ENCODE measurements around the gene CPSF7.
"Not testable (repeated sequence)": the region's sequence is repeated elsewhere in the genome, so short reads cannot be mapped to it uniquely, and the experiment has no call there.

Gene CPSF7, protein sequence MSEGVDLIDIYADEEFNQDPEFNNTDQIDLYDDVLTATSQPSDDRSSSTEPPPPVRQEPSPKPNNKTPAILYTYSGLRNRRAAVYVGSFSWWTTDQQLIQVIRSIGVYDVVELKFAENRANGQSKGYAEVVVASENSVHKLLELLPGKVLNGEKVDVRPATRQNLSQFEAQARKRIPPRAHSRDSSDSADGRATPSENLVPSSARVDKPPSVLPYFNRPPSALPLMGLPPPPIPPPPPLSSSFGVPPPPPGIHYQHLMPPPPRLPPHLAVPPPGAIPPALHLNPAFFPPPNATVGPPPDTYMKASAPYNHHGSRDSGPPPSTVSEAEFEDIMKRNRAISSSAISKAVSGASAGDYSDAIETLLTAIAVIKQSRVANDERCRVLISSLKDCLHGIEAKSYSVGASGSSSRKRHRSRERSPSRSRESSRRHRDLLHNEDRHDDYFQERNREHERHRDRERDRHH

DNA sequence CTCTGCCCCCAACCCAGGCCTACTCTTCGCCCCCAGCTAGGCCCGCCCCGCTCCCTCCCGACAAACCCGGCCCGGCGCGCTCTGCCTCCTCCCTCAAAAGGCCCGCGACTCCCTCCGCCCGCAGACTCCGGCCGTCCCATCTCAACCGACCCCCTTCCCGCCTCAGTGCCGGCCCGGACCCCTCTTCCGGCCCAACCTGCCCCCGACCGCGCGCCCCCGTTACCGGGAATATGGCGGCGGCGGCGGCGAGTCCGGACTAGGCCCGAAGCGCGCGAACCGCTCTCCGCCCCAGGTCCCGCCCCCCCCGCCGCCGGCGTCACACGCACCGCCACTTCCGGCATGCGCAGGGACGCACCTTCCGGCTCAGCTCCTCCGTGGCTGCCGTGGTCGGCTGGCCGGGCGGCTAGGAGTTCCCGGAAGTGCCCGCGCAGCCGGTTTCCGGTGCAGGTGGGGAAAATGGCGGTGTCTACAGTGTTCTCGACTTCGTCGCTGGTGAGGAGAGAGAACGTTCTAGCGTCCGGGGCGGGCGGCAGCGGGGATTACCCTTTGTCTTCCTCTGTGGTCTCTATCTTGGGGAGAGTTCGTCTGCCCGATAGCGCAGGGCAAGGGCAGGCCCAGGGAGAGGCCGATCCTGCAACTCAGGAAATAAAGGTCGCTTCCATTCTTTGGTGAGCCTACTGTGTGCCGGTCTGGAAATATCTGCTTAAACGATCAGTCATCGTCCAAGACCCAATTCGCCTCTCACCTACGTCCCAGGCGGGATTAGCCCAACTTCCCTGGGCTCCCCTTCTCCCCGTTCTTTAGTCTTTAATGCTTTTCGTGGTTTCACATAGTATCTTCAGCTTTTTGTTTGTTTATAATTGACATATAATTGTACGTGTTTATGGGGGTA is at the start of gene CPSF7, which contains the start of gene SDHAF2:
Gene CPSF7 (minus strand): TSS at position 285 of the 892 bp plus-strand sequence. CDS start 740 bp downstream, outside the sequence.
Gene SDHAF2 (plus strand): TSS at position 434 of the 892 bp plus-strand sequence. CDS start 23 bp downstream, at position 457.
- DNase-seq, result peak; percentile 97

DNA sequence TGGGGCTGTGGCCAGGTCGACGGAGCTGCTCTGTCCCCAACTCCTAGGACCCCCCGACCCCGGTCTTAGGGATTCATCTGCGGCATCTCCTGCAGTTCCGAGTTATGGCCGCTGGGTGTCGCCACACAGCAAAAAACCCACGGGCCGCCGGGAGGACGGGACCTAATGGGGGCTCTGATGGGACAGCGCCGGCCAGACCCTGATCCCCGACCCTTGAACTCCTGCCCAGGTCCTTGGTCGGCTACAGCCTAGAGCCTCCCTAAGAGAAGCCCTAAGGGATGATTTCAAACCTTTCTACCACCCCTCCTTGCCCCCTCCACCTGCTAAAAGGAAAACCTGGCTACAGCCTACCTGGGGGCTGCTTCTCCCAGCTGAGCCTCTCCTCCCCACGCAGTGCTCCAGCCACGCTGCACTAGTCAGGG is 48.0 kb upstream of the CPSF7 start:
- peak; percentile 26 for DNase-seq

DNA sequence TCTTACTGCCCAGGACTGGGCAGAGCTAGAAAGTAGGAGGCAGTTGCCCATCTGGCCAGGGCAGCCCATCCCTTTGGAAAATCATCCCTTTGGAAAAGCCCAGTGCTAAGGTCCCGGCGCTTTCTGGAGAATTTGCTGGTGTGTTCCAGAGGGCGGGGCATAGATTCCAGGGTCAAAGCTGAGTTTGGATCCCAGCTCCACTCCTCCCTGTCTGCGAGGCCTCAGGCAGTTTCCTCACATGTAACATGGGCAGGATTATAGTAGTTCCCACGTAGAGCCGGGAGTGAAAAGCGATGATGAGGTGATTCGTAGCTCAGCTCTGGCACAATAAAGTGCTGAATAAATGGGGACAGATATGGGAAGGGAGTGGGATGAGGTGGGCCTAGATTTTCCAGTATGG is 47.4 kb upstream of the CPSF7 start:
- no peak for DNase-seq

DNA sequence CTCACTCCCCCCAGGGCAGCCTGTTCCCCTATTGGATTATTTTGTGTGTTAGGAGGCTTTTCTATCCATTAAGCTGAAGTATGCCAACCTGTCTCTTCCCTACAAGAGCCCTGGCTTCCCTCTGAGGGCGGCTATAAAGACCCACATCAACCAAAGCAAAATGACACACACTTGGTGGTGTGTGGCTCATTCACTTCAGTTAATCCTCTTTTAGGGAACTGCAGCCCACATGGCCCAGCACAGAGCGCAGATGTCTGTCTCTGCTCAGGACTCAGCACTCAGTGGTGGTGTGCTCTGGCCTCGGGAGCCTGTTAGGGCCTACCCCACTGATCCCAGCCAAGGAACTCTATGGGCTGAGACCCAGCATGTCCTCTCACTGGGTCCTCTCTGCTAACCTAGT is 46.6 kb upstream of the CPSF7 start:
- no peak for DNase-seq

DNA sequence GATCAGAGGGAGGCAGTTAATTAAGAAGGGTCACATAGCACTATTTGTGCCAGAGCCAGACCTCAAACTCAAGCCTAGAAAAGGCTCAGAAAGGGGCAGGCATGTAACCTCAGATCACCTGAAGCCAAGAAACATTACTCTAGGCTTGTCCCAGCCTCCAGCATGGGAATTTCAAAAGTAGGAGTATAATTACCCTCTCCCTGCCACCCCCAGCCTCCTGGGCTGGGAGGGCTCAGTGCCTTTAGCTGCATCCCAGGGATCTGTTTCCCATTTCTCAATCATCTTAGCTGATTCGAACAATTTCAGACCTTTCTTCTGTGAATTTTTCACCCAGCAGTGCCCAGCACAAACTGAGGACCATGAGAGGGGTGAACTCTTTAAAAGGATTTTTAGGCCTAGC is 45.7 kb upstream of the CPSF7 start:
- no peak for DNase-seq

DNA sequence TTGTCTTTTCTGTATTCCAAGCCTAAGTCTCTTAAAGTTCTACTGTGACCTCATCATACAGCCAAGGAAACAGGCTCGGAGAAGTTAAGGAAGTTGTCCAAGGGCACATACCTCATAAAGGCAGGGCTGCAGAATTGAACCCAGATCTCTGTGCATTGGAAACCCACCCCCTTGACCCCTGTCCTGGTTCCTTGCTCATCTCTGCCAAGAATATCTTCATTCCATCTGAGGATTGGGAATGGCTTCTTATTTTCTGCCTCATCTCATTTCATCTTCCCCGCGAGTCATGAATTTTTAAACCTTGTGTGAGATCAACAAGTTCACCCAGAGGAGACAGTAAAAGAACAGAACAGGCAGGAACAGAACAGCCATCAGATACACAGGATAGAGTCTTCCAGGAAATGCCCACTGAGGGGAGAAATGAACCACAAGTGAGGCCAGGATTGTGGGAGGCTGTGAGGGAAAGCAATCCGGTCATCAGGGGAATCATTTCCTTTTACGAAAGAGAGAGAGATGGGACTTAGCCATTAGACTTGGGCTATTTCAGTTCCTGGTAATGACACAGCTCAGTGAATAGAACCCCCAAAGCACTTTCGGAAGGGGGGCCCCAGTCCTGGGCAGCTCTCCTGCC is 44.4 kb upstream of the CPSF7 start:
- no peak for DNase-seq

DNA sequence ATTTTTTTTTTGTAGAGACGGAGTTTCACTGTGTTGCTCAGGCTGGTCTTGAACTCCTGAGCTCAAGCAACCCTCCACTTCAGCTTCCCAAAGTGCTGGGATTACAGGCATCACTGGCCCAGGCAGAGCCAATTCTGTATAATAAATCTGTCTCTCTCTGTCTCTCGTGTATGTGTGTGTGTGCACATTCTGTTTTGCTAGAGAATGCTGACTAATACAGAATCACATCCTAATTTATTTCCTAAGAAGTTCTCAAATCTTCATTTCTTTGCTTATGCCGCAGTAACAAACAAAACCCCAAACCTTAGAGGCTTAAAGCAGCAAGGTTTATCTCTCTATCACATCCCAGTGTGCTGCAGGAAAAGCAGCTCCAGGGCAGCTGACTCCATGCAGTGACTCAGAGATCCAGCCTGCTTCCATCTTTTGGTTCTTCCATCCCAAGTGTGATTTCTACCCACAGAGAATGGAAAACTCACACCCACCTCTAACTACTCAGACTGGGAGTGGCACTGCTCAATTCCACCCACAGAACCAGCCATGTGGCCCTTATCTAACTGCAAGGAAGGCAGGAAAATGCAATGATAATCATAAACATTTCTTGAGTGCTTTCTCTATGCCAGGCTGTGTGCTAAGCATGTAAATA is 43.7 kb upstream of the CPSF7 start:
- DNase-seq, result no peak

DNA sequence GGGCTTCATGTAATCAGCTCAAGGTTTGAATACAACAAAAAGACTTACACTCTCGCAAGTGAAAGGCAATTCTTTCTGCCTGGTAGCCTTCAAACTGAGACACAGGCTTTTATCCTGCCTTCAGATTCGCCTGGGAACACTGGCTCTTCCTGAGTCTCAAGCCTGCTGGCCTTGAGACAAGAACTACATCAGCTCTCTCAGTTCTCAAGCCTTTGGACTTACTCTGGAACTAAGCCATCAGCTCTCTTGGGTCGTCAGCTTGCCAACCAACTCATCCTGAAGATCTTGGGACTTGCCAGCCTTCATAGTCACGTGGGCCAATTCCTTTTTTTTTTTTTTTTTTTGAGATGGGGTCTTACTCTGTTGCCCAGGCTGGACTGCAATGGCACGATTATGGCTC is 43.1 kb upstream of the CPSF7 start:
- DNase-seq, result no peak

DNA sequence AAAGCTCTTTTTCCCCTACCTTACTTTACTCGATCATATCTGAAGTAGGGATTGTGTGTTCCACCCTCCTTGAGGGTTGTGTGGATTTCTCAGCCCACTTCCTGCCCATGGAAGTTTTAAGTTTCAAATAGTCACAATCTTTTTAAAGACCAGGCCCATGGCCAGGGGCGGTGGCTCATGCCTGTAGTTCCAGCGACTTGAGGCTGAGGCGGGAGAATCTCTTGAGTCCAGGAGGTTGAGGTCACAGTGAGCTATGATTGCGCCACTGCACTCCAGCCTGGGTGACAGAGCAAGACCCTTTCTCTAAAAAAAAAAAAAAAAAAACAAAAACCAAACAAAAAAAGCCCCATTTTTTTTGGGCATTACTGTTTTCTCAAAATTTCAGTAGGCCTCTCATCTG is 42.5 kb upstream of the CPSF7 start:
- DNase-seq, result no peak

DNA sequence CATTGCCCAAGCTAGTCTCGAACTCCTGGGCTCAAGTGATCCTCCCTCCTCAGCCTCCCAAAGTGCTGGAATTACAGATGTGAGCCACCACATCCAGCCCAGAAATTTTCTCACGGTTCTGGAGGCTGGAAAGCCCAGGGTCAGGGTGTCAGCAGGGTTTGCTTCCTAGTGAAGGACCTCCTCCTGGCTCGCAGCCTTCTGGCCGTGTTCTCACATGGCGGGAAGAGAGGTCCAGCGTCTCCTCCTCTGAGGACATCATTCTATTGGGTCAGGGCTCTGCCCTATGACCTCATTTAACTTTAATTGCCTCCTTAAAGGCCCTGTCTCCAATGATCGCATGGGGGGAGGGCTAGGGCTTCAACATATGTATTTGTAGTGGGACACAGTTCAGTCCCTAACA is 38.2 kb upstream of the CPSF7 start:
- no peak for DNase-seq

DNA sequence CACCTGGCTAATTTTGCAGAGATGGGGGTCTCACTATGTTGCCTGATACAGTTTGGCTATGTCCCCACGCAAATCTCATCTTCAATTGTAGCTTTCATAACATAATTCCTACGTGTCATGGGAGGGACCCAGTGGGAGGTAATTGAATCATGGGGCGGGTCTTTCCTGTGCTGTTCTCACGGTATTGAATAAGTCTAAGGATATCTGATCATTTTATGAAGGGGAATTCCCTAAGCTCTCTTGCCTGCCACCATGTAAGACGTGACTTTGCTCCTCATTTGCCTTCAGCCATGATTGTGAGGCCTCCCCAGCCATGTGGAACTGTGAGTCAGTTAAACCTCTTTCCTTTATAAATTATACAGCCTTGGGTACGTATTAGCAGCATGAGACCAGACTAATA is 37.8 kb upstream of the CPSF7 start:
- DNase-seq, result not testable (repeated sequence)

DNA sequence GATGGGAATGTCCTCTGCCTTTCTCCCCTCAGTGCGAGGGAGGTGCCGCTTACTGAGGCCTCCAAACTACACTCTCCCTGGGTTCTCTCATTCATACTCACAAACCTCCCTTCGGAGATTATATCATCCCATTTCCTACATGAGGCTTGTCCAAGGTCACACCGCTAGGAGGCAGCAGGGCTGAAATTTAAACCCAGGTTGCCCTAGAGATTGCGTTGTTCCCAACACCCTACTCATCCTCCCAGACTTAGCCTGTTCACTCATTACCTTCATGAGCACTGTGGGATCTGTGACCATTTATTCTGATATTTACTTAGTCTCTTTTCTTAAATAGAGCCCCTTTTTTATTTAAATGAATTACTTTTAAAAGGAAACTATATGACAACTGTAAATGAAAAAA is 31.2 kb upstream of the CPSF7 start:
- DNase-seq, result peak; percentile 9

DNA sequence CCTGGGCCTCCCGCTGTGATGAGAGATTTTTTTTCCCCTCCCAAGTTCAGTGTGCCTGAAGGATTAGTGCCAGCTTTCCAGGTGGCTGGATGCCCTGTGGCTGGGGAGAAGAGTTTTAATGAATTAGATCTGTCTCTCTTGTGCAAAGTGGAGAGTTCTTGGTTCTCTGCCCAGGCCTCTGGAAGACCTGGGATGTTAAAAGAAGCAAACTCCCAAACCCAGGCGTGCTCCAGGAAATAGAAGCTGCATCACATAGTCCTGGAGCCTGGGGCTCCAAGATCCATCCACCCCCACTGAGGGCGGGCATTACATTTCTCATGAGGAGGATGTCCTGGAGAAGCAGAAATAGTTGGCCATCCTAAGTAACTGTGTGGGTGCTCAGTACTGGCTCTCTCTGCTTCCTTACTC is 30.7 kb upstream of the CPSF7 start:
- DNase-seq, result peak; percentile 51

DNA sequence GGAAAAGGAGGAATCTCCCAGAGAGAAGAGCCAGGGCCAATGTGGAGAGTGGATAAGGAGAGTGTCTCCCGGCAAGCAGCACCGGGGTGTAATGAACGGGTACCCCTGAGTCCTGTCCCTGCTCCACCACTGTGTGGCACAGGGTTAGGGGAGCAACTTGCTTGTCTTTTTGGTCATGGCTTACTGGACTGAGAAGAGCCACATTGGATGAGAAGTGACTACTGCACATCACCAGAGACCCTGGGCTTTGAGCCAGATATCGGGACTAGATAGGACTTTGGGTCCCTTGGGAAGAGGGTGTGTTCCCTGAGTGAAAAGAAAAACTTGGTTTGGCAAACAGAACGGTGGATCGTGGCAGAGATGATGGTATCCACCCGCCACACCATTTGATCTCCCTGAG is 24.7 kb upstream of the CPSF7 start:
- DNase-seq, result peak; percentile 15

DNA sequence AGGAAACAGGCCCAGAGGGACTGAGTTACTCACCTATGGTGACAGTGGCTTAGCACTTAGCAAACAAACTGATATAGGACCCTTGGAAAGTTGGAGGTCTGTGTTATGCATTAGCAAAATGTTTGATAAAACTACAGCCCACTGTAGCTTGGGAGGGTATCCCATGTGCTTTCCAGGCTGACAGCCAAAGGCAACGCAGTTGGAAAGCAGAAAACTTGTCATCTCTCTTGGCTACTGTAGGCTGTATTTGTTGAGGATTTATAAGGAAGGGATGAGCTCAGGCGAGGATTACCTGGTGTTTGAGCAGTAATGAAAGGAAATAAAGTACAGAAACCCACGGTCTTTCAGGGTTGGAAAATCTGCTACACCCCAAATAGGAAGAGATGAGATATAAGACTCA is 23.9 kb upstream of the CPSF7 start:
- no peak for DNase-seq

DNA sequence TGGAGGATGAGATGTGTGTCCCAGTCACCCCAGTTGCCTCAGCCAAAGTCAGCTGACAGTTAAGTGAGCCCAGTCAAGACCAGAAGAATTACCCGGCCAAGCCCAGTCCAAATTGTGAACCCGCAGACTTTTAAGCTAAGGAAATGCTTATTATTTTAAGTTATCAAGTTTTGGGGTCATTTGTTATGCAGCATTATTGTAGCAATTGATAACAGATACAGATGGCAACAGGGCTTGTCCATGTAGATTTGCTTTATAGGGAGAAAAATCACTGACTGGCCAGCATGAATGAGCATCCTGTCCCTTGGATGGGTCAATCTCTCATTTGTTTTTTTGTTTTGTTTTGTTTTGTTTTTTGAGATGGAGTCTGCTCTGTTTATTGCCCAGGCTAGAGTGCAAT is 23.1 kb upstream of the CPSF7 start:
- no peak for DNase-seq

DNA sequence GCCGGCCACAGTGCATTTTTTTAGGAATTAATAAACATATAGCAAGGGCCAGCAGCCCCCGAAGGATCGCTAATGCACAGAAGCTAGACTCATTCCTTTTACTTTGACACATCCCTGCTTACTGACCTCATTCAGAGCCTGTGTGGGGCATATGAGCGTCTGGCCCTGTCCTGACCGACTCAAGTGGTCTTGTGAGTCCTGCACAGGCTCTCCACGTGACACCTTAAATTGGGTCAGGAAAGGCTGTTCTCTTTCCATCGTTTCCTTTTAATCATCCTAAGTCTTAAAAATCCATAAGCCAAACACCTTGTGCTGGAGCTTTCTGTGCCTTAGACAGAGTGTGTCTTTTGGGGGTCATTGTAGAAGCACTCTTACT is 18.8 kb upstream of the CPSF7 start:
- DNase-seq, result no peak

DNA sequence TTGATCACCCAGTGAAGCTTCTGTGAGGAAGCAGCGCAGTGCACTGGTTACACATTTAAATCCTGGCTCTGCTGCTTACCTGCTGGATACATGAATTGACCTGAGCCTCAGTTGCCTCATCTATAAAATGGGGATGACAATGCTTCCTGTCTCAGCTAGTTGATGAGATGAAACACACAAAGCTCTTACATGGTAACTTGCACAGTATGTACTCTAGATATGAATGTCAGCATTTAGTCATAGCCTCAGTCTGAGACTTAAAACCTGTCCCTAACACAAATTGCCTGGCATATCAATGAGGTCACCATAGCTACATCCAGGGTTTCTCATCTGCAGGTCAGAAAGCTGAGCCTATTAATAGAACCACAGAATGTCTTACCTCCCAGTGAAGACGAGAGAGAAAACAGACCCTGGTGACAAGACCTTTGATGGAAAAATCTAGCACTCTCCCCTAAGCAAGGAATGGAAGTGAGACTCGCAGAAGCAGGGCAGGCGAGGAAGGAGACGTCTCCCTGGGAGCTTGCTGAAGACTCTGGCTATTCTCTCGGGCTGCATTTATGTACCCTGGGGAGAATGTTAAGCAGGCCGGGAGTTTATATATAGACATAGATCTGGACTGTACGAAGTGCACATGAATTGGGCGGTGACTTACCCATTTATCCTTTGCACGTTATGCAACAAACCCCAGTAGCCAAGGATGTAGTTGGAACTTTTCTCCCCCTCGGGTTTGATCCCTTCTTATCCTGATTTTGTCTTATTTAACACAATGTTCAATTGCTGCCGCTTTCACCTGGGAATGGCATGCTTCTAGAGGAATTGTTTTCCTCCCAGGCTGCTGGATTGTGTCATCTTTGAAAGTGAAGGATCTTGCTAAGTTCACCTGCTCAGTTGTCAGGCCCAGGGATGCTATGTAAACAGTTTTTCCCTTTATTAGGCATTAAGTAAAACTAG is 18.1 kb upstream of the CPSF7 start:
- DNase-seq, result no peak

DNA sequence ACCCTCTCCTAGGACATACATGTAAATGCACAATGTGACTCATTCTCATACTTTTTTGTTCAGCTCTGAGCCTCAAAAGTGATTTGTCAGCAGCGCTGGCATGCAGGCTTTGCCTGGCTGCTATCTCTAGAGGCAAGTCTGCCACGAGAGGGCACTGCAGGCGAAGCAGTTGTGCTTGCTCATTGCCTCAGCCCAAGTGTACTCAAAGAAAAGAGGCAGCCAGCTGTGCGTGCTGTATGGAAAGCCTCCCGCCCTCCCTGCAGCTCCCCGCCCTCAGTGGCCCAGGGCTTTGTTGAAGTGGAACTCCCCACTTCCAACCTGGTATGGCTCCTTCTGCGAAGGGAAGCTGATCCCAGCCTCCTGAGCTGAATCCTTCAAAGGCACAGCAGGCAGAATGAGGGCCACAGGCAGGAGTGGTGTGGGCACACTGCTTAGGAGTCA is 16.5 kb upstream of the CPSF7 start:
- DNase-seq, result peak; percentile 74

DNA sequence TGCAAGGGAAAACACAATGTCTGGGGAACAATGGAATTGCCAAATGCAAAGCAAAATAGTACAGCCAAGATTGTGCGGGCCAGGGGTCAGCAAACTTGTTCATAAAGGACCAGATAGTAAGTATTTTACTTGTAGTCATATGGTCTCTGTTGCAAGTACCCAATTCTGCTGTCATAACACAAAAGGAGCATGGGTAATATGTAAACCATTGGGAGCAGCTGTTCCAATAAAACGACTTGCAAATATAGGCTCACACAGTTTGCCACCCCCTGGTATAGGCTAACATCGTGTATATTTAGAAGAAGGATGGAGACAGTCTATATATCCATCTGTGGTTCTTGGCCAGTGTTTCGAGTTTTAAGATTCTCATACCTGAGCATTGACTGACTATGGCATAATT is 15.7 kb upstream of the CPSF7 start:
- no peak for DNase-seq

DNA sequence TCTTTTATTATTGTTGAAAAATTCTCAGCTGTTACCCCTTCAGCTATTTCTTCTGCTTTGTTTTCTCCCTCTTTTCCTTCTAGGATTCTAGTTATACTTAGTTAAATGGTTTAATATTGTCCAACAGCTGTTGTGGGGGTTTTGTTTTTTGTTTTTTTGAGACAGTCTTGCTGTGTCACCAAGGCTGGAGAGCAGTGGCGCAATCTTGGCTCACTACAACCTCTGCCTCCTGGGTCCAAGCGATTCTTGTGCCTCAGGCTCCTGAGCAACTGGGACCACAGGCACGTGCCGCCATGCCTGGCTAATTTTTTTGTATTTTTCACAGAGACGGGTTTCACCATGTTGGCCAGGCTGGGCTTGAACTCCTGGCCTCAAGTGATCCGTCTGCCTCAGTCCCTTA is 12.8 kb upstream of the CPSF7 start:
- no peak for DNase-seq

DNA sequence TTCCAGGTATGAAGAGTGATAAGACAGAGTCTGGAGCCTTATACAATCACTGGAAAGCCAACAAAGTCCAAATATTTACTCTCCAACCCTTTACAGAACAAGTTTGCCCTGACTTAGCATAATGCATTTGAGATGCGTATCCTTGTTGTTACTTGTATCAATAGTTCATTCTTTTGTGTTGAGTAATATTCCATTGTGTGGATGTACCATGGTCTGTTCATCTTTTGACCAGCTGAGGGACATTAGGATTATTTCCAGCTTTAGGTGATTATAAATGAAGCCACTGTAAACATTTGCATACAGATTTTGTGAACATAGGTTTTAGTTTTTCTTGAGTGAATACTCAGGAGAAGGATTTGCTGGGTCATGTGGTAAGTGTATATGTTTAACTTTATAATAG is 9.8 kb upstream of the CPSF7 start:
- no peak for DNase-seq
